RWPE1 (cell line): ENCODE measurements around the gene ASGR2.
A peak's percentile ranks its signal among the peaks of the same experiment; 100 is the strongest.

Experiments used
- CTCF ChIA-PET: fragments of 350-600 bp; sonication (Branson Sonifier 250); formaldehyde crosslinking; extraction: SDS; loops from one replicate; lab custom pipeline; 2021; lab: Yijun Ruan, JAX
- POLR2A ChIA-PET: fragments of 400-600 bp; formaldehyde crosslinking; extraction: SDS; loops from one replicate; lab custom pipeline; 2020; ENCODE audit warnings: antibody characterized with exemption; ENCODE audit not compliant: low non-redundant PET; lab: Yijun Ruan, JAX
- DNase-seq: peaks from one replicate; pipeline ENCODE4 v3.0.0; 2012; ENCODE audit warnings: low spot score
- H3K27ac ChIP-seq: fragments of 450-650 bp; 2 replicates; pipeline ENCODE4 v1.5.1; 2017
- CTCF ChIP-seq: fragments of 450-650 bp; conservative IDR thresholded peaks from 2 replicates; pipeline ENCODE4 v1.5.1; 2017; ENCODE audit warnings: low read depth, mild to moderate bottlenecking

ASGR2 gene

GRCh38 chr17:7063518-7064094 is 51.0 kb downstream of the ASGR2 start:
- POLR2A ChIA-PET, result no interaction called here
- TF ChIP-seq CTCF, result no peak
- H3K27ac ChIP-seq, result no peak overlapping the region
- CTCF ChIA-PET, result no interaction called here
- no peak for DNase-seq

GRCh38 chr17:7060165-7060891 is 54.3 kb downstream of the ASGR2 start:
- no peak for TF ChIP-seq CTCF
- ChIA-PET POLR2A (no interaction called here), CTCF (interaction anchor here (0.6 to 1.1 kb wide), 5 partner anchors 8 to 117 kb away, joined by 3 to 6 read pairs (median 4); no protein-coding TSS in a partner anchor)
- DNase-seq, result peak; percentile 90
- peak overlapping the region; percentile 83 for H3K27ac ChIP-seq

GRCh38 chr17:7058831-7059447 is 55.7 kb downstream of the ASGR2 start:
- TF ChIP-seq CTCF, result no peak
- ChIA-PET POLR2A (no interaction called here), CTCF (interaction anchor here (1.1 kb wide), 1 partner anchor 39 kb away, joined by 6 read pairs; no protein-coding TSS in a partner anchor)
- H3K27ac ChIP-seq, result no peak overlapping the region
- DNase-seq, result no peak

- CTCF ChIA-PET, result interaction anchor here (0.6 to 0.7 kb wide), 2 partner anchors 70 to 84 kb away, joined by 3 to 7 read pairs; no protein-coding TSS in a partner anchor
- no peak overlapping the region for H3K27ac ChIP-seq
- DNase-seq, result no peak
- no peak for TF ChIP-seq CTCF
- POLR2A ChIA-PET, result no interaction called here
These were observed 58.2 kb downstream of the ASGR2 start for GRCh38 chr17:7056386-7056785.
